Measurements from ENCODE around the gene FLOT2.

The FLOT2 gene

GRCh38 chr17:28834420-28834819, 63.1 kb downstream of the FLOT2 start:
- DNase-seq (ENCODE audit: extremely low read depth, insufficient read length), result no peak
- no peak for TF ChIP-seq CTCF (IDR thresholded peaks at IDR 0.05; ENCODE audit: insufficient read depth, low read length, poor library complexity, severe bottlenecking)

More at GRCh38 chr17:28834420-28834819, 63.1 kb downstream of the FLOT2 start:
- H3K36me3 ChIP-seq (ENCODE audit: control insufficient read depth, insufficient read depth, low read length), result no peaks in the 10 kb centered on the region; the same call in 1 of the 2 replicates
- H3K27me3 ChIP-seq (replicated peaks; ENCODE audit: control insufficient read depth, insufficient read depth, low read length), result no peaks in the 10 kb centered on the region
- H3K4me3 ChIP-seq (replicated peaks; ENCODE audit: low read depth, low read length), result no peak overlapping the region
